NCI-H1694 (cell line): ENCODE results near the gene TXNRD3.
"Not testable (repeated sequence)": the region's sequence is repeated elsewhere in the genome, so short reads cannot be mapped to it uniquely, and the experiment has no call there.

Experiments
- DNase-seq: peaks from one replicate; lab custom pipeline; 2025; lab: John Stamatoyannopoulos, UW

TXNRD3 gene

DNA sequence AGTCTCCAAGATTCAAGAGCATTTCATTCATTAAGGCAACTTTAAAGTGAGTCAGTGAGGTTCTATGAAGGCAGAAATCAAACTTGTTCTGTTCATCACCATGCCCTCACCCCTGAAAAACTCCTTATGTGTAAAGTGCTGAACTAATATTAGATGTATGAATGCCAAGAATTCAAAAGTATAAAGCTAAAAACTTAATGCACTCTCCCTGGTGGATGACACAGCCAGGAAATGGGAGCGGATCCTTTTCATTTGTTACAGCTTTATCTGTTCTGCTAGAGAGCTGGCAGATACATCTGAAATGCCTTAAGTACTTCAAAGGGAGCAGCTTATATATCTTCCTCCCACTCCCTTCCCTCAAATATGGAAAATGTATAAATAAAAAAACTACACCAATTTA, 8.2 kb downstream of the TXNRD3 start:
- no peak for DNase-seq

DNA sequence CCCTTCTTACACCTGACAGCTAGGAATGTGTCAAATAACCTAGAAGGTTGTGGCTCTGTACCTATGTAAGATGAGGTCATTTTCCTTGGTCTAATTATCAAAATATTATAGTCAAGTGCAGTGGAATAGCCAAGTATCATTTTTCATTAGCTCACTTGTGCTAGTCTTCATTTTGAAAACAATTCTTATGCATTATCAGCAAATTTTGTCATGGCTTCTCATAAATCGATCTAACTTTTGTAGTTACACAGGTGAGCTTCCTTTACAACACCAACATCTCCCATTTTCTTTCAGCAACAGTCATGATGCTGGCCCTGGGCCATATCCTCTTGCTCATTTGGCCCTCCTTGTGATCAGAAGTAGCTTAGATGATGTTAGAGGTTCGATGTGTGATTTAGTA, 10.3 kb downstream of the TXNRD3 start:
- DNase-seq: no peak

DNA sequence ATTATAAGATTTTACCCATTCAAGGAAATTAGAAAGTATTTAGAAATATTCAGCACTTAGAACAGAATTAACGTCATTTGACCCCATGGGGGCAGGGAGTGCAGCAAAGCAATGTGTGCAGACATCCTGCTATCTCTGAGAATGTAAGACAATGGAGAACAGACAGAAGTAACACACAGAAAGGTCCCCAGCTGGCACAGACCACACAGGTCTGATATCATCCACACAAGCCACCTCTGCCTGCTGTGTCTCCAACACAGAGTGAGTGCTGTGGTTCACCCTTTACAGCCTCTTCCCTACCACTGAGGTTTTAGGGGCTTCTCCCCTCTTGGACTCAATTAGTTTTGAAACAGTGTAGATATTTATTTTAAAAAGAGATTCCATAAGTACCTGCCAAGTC, 16.1 kb downstream of the TXNRD3 start:
- no peak for DNase-seq

DNA sequence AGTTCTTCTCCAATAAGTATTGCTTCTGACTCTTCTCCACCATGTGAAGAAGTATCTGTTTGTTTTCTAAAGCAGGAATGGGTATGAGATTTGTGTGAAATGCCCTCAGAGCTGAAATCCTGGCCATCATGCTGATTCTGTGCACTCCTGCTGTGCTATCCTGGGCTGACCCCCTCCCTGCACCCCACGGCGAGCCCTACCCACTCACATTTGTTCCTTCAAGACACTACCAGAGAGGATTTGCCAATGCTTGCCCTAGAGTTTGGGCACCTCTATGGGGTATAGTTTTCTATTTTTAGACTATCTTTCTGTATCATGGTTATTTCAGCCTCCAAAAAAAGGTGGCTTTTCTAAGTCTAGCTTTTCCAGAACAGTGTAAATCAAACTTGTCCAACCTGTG, 18.5 kb downstream of the TXNRD3 start:
- DNase-seq: no peak

DNA sequence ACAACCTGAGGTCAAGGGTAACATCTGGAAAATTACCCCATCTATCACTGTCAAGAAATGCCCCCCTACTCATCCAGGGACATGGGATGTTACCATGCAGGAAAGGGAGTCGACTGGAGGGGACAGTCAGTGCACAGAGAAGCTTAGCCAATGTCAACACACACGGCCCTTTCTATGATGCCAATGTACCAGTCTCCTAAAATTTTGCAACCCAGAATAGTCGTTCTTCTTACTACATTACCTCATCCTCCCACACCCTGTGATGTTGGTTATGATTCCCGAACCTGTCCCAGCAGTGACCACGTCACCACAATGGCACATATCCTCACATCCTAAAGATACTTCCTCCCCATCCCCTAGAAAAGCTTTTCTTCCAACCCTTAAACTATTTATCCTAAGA, 20.1 kb downstream of the TXNRD3 start:
- no peak for DNase-seq

DNA sequence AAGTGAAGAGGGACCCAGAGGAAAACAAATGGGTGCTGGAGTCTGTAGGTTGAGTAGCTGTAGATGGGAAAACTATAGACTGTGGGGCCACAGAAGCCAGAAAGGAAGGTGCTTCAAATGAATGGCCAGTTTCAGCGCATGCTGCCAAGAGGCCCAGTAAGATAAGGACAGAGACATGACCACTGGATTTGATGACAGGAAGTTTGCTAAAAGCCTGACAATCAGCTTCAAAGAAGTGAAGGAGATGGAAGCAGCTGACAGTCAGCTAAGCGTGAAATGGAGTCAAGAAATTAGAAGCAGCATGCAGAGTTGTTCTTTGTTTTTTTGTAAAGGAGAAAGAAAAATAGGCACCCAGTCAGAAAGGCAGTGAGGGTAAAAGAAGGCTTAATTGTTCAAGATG, 24.9 kb downstream of the TXNRD3 start:
- no peak for DNase-seq

DNA sequence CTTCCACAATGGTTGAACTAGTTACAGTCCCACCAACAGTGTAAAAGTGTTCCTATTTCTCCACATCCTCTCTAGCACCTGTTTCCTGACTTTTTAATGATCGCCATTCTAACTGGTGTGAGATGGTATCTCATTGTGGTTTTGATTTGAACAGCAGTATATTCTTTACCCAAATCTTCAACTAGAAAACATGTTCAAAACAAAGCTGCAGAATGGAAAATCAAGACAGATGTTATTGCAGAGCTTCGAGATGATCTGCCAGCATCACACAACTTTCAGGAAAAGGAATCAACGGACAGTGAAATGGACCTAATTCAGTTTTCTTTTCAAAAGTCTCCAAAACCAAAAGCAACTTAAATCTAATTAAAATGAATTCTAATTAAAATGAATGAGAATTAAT, 29.2 kb downstream of the TXNRD3 start:
- not testable (repeated sequence) for DNase-seq

DNA sequence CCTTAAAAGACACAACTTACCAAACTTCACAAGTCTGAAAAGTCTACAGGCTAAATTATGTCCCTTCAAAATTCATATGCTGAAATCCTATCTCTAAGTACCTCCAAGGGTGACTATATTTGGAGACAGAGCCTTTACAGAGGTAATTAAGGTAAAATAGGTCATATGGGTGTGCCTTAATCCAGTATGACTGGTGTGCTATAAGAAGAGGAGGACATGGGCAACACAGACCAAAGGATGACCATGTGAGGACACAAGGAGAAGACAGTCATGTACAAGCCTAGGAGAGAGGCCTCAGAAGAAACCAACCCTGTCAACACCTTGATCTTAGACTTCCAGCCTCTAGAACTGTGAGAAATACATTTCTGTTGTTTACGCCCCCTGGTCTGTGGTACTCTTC, 32.2 kb downstream of the TXNRD3 start:
- no peak for DNase-seq

DNA sequence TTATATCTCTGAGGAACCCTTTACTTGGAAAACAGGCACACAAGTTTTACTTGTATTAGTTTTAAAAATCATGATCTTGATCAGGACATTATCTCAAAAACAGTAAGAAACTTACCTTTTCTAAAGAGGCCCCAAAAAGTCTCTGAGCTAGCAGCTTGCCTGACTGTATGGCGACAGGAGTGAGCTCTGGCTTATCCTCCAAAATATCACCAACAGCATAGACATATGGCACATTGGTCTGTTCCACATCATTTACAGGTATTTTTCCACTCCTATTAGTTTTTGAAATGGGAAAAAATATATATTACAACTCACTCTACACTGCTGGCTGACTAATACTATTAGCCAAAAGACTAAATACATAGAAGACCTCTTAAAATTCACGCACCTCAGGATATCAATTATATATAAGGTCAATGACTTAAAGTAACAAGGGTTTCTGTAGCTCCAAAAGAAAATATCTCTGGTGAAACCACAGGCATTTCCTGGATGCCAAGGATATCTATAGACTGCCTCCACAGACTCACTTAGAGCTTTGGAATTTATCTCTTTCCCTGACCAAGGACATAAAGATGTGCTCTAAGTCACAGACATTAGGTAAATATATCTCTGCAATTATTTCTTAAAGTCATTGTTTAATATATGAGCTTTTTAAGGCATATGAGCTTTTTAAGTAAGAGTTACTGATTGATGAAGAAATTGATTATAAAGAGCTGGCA, 33.1 kb downstream of the TXNRD3 start:
- DNase-seq: no peak

DNA sequence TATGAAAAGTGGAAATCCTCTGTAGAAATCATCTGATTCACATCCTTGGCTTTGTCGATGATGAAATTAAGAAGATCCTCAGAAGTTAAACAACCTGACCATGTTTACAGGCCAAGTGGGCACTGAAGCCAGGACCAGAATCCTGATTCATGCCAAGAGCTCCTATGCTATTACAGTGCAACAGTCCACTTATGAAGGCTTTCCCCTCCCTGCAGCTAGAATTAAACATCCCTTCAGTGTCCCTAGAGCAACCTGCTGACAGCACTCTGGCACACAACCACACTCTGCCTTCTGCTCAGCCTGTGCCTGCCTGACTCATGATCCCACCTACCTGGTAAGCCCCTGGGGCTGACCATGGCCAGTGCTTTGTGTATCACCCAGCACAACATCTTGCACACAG, 33.8 kb downstream of the TXNRD3 start:
- DNase-seq: peak; percentile 12

DNA sequence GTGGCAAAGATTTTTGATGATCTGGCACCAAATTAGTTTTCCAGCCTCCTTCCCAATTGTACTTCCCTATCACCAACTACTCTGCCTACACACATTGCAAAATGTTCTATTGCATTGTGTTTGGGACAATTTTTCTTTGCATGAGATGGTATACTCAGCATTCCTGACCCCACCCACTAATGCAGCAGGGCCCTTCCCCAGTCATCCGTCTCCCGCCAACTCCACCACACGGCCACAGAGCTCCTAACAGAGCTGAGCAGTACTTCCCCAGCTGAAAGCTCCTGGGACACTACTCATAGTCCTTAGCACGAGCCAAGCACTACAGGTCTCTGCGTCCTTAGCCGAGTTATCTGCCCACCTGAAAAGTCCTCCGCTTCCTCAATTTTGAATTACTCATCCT, 34.2 kb downstream of the TXNRD3 start:
- DNase-seq: no peak

DNA sequence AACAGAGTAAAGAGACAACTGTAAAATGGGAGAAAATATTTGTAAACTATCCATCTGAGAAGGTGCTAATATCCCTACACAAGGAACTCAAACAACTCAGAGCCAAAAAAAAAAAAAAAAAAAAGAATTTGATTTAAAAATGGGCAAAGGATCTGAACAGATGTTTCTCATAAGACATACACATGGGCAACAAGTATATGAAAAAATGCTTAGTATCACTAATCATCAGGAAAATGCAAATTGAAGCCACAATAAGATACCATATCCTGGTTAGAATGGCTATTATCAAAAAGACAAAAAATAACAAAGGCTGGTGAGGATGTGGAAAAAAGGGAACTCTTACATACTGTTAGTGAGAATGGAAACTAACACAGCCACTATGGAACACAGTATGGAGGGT, 36.2 kb downstream of the TXNRD3 start:
- no peak for DNase-seq

DNA sequence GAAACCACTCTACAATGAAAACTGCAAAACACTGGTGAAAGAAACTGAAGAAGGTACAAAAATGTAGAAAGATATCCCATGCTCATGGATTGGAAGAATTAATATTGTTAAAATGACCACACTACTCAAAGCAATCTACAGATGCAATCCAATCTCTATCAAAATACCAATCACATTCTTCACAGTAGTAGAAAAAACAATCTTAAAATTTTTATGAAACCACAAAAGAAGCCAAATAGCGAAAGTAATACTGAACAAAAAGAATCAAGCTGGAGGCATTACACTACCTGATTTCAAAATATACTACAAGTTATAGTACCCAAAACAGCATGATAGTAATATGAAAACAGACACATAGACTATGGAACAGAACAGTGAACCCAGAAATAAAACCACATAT, 36.9 kb downstream of the TXNRD3 start:
- DNase-seq: no peak

DNA sequence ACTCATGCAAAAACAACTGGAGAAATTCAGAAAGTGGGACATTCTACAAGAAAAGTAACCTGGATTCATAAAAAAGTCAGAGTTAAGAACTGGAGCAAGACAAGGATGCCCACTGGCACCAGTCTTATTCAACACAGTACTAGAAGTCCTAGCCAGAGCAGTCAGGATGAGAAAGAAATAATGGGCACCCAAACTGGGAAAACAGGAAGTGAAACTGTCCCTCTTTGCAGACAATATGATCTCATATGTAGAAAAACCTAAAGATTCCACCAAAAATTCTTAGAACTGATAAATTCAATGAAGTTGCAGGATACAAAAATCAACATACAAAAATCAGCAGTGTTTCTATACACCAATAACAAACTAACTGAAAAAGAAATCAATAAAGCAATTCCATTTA, 37.4 kb downstream of the TXNRD3 start:
- DNase-seq: no peak

DNA sequence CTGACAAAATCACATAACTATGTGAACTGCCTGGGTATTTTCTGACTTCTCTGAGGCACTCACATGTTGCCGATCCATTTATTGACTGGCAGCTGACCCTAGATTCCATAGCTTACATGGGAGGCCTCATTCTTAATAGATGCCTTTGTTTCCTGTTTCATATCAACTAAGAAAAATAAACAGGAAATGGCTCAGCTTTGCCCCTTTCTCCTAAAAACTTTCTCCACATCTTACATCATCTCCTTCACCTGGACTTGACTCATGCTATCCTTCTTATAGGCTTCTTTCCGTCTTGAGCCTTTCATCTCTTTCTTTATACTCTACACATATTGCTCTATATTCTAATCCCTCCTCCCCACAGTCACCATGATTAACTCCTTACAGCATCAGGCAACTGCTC, 38.0 kb downstream of the TXNRD3 start:
- DNase-seq: no peak

DNA sequence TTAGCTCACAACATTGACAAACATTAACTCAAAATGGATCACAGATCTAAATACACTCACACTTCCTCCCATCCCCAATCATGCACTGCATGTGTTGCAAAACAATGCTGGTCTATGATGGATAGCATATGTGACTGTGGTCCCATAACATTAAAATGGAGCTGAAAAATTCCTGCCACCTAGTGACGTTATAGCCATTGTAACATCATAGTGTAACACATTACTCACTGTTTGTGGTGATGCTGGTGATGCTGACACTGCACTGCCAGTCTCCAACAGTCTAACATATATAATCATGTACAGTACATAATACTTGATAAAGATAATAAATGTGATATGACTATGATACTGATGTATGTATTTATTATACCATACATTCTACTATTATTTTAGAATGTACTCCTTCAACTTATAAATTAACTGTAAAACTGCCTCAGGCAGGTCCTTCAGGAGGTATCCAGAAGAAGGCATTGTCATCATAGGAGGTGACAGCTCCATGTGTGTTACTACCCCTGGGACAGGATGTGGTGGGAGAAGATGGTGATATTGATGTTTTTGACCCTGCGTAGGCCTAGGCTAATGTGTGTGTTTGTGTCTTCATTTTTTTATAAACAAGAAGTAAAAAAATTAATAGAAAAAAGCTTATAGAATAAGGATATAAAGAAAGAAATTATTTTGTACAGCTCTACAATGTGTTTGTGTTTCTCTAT, 41.3 kb downstream of the TXNRD3 start:
- no peak for DNase-seq

DNA sequence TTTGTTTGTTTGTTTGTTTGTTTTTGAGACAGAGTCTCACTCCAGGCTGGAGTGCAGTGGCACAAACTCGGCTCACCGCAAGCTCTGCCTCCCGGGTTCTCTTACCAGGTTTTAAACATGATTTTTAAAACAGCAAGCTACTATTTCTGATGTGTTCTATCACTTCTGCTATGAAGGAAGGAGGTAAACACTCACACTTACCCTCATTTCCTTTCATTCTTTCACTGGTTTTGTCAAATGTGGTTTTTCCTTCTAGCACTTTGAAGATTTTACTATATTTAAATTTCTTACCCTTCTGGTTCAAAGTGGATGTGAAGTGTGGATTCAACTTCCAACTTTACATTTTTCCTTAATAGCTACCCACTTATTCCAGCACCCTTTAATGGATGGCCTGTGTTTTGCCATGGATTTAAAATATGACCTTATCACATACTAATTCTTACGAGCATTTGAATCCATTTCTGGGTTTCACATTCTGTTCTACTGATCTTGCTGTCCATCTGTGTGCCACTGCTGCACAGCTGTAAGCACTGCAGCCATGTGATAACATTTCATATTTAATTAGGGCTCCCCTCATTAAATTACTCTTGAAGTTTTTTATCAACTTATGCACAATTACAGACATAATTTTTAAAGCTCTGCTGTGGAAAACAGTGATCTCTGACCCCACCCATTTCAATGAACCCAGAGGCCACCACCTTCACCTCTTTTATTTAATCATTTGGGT, 42.3 kb downstream of the TXNRD3 start:
- no peak for DNase-seq

DNA sequence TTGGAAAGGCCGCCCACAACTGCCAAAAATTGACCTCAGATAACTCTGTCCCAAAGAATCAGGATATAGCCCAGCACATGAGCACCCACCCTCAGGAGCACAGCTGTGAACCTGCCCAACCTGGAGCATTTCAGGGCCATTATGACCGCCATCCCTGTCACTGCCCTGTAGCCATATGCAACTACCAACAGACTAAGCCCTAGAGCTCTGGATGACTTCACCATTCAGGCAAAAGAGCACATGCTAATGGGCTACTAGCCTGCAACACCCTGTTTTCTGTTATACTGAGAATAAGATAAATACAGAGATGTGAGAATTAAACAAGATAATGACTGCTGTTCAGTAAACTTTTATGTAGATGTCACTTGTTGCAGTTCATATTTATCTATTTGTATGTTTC, 45.0 kb downstream of the TXNRD3 start:
- no peak for DNase-seq

DNA sequence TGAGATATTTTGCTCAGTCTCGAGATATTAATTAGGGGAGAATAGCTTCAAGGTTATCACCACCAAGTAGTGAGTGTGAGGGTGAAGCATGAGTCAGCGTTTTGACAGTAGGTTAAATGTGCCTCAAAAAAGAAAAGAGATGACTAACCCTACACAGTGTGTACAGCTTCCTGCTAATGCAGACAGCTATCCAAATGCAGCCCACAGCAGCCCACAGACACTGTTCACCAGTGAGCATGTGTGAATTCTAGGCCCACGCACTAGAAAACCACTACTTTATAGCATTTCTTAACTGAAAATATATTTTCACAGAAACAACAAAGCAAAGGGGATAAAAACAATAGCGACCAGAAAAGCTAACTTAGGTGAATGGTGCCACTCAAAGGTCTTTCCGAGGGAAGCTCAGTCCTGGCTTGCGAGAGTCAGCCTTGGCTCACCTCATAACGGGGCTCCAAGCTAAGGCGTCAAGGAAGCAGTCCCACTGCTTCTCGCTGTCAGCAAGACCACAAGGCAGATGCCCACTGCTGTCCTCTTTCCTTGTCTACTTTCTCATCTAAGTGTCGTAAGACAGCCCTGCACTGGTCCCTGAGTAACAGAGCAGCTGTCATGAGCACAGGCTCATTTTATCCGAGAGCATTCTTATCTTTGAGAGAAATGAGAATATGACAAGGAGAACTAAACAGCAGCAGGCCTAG, 47.6 kb downstream of the TXNRD3 start:
- no peak for DNase-seq

DNA sequence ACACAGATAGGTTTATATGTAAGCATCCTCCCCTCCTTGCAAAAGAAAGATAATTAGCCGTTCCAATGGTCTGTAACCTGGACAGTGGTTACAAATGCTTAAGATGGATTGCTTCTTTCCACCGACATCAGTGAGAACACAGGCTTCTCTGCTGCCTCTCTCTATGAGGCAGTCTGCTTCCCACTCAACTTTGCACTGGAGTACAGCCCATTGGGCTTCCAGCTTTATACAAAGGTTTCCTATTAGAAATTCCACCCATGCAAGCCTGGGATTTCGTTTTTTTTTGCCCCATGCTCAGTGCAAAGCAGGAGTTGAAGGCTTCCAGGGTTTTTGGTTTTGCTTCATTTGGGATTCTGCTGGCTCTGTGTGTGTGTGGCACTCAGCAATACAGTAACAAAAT, 48.9 kb downstream of the TXNRD3 start:
- no peak for DNase-seq

DNA sequence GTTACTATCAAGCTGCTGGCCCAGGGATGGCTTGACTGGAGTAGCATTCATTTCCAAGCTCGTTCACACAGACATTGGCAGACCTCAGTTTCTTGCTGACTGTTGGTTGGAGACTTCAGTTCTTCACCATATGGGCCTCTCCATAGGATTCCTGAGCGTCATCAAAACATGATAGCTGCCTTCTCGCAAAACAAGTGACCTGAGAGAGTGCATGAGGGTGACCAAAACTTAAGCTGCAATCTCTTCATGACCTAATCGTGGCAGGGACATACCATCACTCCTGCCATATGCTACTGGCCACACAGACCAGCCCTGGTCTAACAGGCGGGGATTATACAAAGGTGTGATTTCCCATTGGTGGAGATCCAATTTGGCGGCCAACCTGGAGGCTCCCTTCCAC, 50.2 kb downstream of the TXNRD3 start:
- DNase-seq: no peak

DNA sequence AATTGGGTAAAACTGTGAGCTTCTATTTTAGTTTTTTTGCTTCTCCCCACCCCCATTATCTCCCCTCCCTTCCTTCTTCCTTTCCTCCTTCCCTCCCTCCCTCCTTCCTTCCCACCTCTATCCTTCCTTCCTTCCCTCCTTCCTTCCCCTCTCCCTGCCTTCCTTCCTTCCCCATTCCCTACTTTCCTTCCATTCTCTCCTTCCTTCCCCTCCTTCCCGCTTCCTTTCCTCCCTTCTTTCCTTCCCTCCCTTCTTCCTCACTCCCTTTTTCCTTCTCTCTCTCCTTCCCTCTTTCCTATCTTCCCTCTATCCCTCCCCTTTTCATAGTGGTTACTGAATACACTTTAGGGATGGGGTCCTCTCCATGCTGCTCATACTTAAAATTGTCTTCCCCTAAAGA, 55.8 kb downstream of the TXNRD3 start:
- DNase-seq: no peak

DNA sequence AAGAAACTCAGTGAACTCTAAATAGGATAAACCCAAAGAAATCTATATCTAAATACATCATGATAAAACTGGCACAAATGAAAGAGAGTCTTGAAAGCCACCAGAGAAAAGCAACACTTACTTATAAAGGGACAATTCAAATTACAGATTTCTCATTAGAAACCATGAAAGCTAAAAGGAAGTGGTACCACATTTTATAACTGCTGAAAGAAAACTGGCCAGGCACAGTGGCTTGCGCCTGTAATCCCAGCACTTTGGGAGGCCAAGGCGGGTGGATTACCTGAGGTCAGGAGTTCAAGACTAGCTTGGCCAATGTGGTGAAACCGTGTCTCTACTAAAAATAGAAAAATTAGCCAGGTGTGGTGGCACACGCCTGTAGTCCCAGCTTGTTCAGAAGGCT, 59.4 kb downstream of the TXNRD3 start:
- not testable (repeated sequence) for DNase-seq
